Activated CD8-positive, alpha-beta memory T cell treated with anti-CD3 and anti-CD28 coated beads for 4 hours (primary cell): ENCODE measurements around the gene GSTM1.
"Not testable (repeated sequence)": the region's sequence is repeated elsewhere in the genome, so short reads cannot be mapped to it uniquely, and the experiment has no call there.

ENCODE experiments used
- DNase-seq, 2 donors: peaks; one replicate each; pipeline ENCODE4 v3.0.0-alpha.2; 2020; ENCODE audit warnings: low read depth in 2 of 2

The GSTM1 gene

GRCh38 chr1:109659997-109660690 lies 27.5 kb upstream of the GSTM1 start:
- no peak for DNase-seq

GRCh38 chr1:109660691-109661026 lies 27.0 kb upstream of the GSTM1 start:
- DNase-seq = not testable (repeated sequence)

DNA sequence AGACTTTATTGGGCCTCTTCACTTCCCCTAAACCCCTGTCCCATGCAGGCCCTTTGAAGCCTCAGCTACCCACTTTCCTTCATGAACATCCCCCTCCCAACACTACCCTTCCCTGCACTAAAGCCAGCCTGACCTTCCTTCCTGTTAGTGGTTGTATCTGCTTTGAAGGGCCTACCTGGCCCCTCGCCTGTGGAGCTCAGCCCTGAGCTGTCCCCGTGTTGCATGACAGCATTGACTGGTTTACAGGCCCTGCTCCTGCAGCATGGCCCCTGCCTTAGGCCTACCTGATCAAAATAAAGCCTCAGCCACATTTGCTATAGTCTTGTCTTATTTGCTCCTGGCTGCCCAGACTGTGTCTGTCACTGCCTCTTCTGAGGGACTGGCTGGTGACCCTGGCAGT lies 26.2 kb upstream of the GSTM1 start:
- DNase-seq = no peak

DNA sequence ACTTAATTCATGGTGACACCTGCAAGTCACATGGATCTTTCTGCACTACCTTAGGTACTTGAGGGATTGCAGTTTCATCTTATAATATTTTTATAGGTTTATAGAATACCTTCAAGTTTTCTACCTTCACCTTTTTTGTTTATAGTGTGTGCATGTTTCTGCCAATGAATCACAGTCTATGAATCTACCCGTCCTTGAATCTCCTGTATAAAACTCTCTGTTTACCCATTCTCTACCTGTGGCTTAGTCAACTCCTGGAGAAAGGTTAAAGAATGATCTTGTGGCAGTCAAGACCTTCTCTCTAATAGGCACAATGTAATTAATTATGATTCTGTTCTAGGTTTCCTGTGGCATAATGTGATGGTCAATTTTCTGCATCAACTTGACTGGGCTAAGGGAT lies 22.9 kb upstream of the GSTM1 start:
- no peak for DNase-seq

DNA sequence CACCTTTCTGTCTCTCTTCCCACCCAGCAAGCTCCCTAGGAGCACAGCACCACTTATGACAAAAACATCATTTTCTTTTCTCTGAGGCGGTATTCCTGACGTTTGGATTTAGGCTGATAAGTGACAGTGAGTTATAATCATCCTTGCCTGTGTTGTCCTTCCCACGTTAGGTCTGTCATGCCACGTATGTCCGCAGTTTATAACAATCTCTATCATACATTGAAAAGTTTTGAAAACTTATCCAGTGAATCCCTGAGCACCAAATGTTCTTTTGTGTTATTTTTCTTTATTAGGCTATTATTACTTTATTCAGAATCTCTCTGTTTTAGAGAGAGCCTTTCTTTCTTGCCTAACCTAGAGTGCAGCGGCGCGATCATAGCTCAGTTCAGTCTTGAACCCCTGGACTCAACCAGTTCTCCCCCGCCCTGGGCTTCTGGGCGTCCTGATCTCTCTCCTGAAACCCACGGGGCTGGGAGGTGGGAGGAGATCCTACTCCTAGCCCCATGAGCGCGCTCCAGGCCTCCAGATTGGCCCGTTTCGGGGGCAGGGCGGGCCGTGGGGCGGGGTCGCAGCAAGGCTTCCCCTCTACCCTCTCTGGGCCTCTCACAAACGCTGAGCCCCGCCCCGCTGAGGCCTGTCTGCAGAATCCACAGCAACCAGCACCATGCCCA lies 20.0 kb upstream of the GSTM1 start, which contains the start of gene GSTM2:
Gene GSTM2, plus strand, starts transcription at position 606 of the 671 bp plus-strand sequence. Its CDS starts 59 bp downstream, at position 665.
- DNase-seq = peak; percentile 29 to 34

- DNase-seq = no peak
Measured at GRCh38 chr1:109668123-109668775, 19.4 kb upstream of the GSTM1 start.

- no peak for DNase-seq
Measured at GRCh38 chr1:109669246-109669948, 18.2 kb upstream of the GSTM1 start.

GRCh38 chr1:109669949-109670302 lies 17.7 kb upstream of the GSTM1 start:
- not testable (repeated sequence) for DNase-seq

DNA sequence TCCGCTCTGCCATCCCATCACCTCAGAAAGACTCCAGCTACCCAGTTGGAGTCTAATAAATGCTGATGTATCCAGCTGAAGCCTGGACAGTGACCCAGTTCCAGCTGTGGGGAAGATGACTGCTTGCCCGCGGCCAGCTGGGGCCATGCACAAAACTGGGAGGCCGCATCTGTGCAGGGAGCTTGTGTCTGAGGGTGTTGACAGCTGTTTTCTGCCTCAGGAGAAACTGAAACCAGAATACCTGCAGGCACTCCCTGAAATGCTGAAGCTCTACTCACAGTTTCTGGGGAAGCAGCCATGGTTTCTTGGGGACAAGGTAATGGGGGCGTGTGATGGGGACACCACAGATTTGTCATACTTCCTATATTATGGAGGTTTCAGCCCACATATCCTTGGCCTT lies 16.6 kb upstream of the GSTM1 start:
- no peak for DNase-seq

GRCh38 chr1:109673861-109674260 lies 13.8 kb upstream of the GSTM1 start:
- DNase-seq = not testable (repeated sequence)

DNA sequence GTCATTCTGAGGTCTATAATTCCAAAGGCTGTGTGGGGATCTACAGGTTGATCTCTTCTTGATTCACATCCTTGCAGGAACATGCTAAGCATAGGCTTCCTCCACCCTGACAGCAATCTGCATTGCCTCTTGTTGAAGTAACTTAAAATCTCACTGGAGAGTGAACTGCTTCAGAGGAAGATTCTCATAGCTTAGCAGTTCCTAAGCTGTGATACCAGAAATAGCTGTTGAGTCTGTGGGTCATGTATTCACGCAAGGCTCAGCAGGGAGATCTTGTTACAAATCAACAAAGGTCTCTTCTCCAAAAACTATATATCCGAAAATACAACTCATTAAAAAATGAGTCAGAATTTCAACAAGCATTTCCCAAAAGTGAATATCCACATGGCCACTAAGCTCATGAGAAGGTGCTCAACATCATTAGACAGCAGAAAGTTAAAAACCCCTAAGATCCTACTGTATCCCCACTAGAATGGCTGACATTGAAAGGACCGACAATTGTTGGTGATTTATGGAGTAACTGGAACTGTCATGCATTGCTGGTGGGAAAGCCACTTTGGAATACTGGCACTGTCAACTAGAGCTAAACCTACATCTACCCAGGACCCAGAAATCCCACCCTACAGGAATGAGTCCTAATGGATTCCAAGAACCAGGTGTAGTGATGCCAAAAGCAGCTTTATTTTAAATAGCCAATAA lies 10.8 kb upstream of the GSTM1 start:
- DNase-seq = not testable (repeated sequence)

DNA sequence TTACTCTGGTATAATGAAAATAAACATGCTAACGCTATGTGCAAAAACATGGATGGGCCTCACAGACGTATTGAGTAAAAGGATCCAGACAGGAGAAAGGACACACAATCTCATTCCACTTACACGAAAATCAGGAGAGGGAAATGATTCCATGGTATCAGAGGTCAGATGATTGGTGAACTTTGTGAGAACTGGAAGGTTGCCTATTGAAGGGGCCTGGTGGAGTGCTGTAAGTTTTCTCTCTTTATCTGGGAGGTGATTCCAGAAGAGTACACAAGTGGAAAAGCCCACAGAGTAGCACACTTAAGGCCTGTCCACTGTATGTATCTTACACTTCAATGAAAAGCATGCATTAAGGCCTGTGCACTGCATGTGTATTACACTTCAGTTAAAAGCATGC lies 10.2 kb upstream of the GSTM1 start:
- DNase-seq = no peak

- DNase-seq = not testable (repeated sequence)
Measured at GRCh38 chr1:109678637-109679036, 9.0 kb upstream of the GSTM1 start.

- not testable (repeated sequence) for DNase-seq
Measured at GRCh38 chr1:109684777-109685176, 2.8 kb upstream of the GSTM1 start.

DNA sequence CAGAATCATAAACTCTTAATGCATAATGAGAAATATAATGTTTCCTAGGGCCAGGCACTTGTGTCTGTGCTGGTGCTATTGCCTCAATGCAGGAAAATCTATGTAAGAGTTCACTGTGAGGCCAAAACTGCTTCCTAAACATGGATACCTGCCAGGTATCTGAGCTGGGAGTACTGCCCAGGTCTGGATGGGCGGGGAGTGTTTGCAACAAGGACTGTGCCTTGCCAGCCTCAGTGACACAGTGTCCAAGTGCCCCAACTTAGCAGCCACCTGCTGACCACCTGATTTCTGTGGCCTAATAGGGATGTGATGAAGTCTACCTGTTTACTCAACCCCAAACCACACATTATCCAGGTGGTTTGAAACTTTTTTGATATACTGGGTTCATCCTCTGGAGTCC lies 2.2 kb upstream of the GSTM1 start:
- not testable (repeated sequence) for DNase-seq

DNA sequence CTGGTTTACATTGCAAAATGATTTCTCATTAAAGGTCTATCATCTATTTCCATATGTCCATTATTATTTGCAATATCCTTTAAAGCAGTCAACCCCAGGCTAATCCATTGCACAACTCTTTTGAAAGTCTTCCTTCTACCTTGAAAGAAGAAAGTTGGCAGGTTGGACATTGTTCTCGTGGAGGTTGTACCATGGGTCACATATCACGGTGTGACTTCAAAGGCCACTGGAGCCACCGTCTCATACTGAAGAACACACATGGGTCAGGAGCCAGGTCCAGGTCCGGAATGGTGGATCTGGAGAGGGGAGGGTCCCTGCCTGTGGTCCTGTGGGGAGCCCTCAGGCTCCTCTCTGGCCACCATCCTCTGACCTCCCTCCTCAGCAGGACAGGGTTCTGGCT lies 1.7 kb upstream of the GSTM1 start:
- DNase-seq = not testable (repeated sequence)

GRCh38 chr1:109687109-109687508 lies 508 bp upstream of the GSTM1 start:
- DNase-seq = not testable (repeated sequence)

DNA sequence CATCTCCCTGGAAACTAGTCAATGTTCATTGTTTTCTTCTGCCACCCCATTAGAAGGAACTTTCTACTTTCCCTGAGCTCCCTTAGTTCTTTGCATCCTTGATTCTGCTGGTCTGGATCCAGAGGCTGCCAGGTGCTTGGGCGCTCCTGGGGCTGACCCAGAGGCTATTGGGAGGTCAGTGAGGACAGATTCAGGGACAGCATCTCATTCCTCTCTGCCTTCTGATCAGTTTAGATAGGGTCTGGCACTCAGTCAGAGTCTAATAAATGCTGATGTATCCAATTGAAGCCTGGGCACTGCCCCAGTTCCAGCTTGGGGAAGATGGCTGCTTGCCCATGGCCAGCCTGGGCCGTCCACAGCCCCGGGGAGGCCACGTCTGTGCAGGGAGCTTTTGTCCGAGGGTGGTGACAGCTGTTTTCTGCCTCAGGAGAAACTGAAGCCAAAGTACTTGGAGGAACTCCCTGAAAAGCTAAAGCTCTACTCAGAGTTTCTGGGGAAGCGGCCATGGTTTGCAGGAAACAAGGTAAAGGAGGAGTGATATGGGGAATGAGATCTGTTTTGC lies 2.3 kb downstream of the GSTM1 start:
- no peak for DNase-seq

- DNase-seq = no peak
Measured at GRCh38 chr1:109691759-109692158, 4.1 kb downstream of the GSTM1 start.

DNA sequence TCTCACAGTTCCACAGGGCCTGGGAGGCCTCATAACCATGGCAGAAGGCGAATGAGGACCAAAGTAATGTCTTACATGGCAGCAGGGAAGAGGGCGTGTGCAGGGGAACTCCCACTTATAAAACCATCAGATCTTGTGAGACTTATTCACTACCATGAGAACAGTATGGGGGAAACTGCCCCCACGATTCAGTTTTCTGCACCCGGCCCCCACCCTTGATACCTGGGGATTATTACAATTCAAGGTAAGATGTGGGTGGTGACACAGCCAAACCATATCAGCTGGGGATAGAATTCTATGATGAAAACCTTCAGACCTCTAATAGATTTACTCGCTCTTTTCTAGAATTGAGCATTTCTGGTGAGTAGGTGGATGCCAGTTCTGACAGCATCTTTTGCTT lies 6.8 kb downstream of the GSTM1 start:
- DNase-seq = not testable (repeated sequence)

DNA sequence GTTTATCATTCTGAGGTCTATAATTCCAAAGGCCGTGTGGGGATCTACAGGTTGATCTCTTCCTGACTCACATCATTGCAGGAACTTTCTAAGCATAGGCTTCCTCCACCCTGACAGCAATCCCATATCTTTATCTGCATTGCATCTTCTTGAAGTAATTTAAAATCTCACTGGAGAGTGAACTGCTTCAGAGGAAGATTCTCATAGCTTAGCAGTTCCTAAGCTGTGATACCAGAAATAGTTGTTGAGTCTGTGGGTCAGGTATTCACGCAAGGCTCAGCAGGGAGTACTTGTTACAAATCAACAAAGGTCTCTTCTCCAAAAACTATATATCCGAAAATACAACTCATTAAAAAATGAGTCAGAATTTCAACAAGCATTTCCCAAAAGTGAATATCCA lies 7.5 kb downstream of the GSTM1 start:
- not testable (repeated sequence) for DNase-seq
